HG03469 (cell line): Measurements from ENCODE around the gene ZNF740.
A peak's percentile ranks its signal among the peaks of the same experiment; 100 is the strongest.
"Not testable (repeated sequence)": the region's sequence is repeated elsewhere in the genome, so short reads cannot be mapped to it uniquely, and the experiment has no call there.

ENCODE experiments used
- ATAC-seq: cut with Tn5 transposase; IDR thresholded peaks from one replicate; pipeline ENCODE4 v1.9.1; 2021; ENCODE audit warnings: mild to moderate bottlenecking, moderate library complexity, moderate number of reproducible peaks; ENCODE audit not compliant: unreplicated experiment

The ZNF740 gene

GRCh38 chr12:53172352-53172751 is 8.2 kb upstream of the ZNF740 start:
- no peak for ATAC-seq

DNA sequence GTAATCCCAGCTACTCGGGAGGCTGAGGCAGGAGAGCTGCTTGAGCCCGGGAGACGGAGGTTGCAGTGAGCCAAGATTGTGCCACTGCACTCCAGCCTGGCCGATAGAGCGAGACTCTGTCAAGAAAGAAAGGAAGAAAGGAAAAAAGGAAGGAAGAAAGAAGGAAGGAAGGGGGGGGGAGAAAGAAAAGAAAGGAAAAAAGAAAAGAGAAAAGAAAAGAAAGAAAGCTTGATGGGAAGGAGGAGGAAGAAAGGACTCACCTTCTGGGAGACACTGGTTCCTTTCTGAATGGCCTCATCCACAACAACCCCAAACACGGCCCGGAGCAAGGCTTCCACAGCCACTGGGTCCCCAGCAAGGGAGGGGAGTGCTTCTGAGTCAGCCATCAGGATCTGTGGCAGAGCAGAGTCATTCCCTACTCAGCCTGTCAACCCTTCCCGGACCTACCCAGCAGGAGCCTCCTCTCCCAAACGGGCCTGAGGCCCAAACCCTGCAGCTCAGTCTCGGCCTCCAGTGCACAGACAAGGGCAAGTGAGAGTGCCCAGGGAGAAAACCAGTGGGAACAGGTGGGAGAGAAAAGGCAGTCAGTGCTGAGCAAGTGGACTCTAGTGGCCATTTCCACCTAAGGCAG is 7.3 kb upstream of the ZNF740 start:
- no peak for ATAC-seq

DNA sequence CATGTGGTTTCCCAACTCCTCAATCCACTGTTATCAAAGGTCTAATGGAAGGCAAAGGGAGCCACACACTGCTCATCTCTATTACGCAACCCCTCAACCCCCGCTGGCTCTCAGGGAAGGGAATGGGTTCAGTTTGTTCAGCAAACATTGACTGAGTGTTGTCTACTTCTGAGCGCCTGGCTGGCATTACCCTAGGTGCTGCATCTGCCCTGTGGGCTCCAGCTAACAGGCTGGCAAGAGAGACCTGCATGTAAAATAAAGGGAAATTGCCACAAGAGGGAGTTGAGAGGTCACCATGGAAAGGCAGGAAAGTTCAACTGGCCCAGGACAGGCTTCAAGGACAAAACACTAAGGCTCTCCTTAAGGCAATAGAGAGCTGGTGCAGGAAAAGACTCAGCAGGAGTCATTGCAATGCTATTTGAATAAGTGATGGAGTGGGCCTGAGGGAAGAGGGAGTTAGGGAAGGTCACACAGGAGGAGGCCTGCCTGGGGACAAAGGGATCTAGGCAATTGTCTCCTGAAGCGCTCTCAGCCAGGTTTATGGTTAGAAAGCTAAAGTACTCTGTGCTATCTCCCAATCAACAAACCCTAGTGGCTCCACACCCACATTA is 5.5 kb upstream of the ZNF740 start:
- no peak for ATAC-seq

- ATAC-seq = no peak
These were observed 3.8 kb upstream of the ZNF740 start for GRCh38 chr12:53176750-53177149.

DNA sequence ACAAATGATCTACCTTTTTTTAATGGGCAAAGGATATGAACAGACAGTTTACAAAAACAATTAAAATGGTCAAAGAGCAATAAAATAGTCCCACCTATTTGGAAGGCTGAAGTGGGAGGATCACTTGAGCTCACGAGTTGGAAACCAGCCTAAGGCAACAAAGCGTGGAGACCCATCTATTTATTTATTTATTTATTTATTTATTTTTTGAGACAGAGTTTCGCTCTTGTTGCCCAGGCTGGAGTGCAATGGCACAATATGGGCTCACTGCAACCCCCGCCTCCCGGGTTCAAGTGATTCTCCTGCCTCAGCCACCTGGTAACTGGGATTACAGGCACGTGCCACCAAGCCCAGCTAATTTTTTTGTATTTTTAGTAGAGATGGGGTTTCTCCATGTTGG is 3.1 kb upstream of the ZNF740 start:
- ATAC-seq = not testable (repeated sequence)

- ATAC-seq = not testable (repeated sequence)
These were observed 1.7 kb upstream of the ZNF740 start for GRCh38 chr12:53178803-53179202.

DNA sequence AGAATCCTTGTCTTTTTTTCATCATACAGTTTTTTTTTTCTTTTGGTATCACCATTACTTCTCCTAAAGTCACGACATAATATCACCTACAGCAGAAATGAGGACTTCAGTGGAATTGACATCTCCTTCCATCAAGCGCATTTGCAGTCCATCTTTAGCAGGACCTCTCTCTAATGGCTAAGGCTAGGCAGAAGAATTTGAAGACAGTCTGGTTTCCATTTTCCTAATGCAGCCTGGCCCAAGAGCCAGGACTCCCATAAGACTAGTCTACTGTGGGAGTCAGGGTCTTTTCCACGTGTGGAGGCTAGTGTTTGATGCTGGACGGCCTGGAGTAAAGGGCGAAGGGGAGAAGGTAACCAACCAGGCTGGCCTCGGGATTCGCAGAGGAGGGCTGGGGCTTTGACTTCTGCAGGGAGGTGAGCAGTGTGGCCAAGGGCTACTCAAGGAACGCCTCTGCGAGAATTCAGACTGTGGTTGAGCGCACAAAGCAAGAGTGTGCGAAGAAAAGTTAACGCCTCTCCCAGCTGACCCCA is 769 bp upstream of the ZNF740 start:
- no peak for ATAC-seq

DNA sequence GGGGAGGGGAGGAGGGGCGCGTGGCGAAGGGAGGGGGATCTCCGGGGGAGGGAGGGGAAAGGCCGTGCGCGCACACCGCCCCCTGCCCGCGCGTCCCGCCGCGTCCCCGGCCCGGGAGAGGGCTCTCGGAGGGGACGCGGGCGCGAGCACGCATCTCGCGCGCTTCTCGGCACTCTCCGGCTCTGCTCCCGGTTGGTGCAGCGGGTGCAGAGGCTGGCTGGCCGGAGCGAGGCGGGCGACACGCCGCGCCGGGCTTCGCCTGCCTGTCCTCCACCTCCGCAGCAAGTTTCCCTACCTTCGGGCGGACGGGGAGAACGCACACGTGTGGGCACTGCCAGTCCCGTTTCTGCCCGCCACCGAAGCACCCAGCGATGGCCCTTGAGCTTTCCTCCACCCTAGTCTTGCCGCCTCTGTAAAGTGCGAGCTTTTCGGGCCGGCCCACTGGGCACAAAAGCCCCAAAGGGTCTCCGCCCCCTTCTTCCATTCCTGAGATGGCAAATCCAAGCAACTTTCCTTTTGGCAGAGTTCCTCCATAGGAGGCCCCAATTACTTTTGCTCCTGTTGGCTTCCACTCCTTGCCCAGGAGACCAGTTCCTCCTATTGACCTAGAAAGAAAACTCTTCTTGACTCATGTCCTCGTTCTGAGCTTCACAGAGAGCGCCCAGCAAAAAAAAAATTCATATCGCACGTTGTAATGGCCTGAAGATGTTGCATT is 566 bp downstream of the ZNF740 start:
- ATAC-seq = peak; percentile 23

GRCh38 chr12:53181935-53182334 is 1.4 kb downstream of the ZNF740 start:
- no peak for ATAC-seq

GRCh38 chr12:53182903-53183302 is 2.4 kb downstream of the ZNF740 start:
- no peak for ATAC-seq

DNA sequence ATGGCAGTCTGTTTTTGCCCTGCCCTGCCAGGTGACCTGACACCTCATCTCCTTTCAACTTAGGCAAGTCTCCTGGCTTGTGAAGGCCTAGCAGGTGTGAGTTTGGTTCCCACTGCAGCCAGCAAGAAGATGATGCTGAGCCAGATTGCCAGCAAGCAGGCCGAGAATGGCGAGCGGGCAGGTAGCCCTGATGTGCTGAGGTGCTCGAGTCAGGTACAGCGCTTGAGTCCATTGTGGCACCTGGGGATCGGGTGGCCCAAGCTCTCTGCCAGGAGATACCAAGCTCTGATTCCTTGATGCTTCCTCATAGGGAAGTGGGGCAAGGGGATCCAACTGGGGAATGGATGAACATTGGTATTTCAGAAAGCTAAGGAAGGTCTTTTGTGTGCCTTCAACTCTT is 4.3 kb downstream of the ZNF740 start:
- no peak for ATAC-seq

GRCh38 chr12:53185582-53186153 is 5.1 kb downstream of the ZNF740 start:
- no peak for ATAC-seq

DNA sequence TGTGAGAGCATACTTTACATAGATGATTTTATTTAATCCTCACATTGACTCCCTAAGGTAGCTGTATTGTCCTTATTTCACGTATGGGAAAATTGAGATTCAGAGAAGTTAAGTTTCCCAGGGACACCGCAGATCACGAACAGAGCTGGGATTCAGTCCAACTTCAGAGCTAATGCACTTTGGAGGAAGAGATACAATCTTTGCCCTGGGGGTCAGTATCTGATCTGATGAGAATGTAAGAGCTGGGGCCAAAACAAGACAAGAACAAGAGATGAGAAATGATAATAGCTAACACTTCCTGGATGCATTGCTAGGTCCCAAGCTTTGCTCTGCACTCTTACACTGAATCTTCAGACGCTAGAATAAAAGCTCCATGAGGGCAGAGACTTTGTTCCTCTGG is 6.2 kb downstream of the ZNF740 start:
- no peak for ATAC-seq

- no peak for ATAC-seq
These were observed 6.8 kb downstream of the ZNF740 start for GRCh38 chr12:53187145-53187899.

GRCh38 chr12:53190108-53190729 is 9.7 kb downstream of the ZNF740 start:
- ATAC-seq = no peak

- ATAC-seq = no peak
These were observed 10.8 kb downstream of the ZNF740 start for GRCh38 chr12:53191096-53191884.

DNA sequence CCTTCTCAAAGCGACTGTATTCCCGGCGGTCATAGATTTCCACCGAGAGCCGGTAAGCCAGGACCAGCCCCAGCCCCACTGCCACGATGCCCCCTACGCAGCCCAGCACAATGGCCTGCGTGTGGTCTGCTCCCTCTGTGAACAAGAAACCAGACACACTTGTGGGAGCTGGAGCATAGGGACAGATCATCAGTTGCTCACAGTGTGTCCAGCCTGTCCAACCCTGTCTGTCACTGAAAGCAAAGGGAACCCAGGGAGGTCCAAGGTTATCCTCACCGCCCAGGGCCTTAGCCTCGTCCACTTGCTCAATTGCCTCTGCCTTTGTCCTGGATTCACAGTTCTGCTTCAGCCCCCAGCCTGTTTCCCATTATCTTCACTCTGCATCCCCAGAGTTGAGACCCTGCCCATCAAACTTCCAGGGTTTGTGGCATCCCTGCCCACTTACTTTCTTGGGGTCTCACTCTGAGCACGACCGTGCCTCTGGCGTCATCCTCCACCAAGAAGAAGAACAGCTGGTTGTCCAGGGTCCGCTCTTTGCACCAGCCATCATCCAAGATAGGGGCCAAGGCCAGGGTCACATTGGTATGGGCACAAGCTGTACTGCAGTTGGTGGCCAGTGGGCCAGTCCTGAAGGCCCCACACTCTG is 11.5 kb downstream of the ZNF740 start:
- no peak for ATAC-seq

- ATAC-seq = no peak
These were observed 12.1 kb downstream of the ZNF740 start for GRCh38 chr12:53192531-53193021.

DNA sequence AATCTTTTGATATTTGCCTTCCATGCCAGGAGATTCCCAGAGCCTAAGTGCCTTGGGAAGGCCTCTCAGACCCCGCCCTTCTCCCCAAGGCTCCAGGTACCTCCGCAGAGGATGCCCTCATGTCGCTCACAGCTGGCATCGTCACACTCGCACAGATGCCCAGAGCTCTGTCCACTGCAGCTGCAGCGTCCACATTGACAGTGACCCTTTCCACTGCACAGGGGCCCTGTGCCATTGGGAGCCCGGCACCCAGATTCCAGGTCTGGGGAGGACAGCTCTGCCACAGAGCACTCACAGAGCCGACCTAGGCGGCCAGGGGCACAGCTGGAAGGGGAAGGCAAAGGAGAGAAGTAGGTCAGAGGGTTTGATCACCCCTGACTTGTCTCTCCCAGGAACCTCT is 12.5 kb downstream of the ZNF740 start:
- ATAC-seq = no peak
